CD14-positive monocyte (primary cell): ENCODE measurements around the gene SLC36A4. TPM values are rescaled to one million over a fixed set of nuclear protein-coding genes. Genes with fewer than 3 reads are reported as not detected.

ENCODE experiments used
- DNase-seq, 3 donors: peaks; one replicate each; pipeline ENCODE4 v3.0.0-alpha.2; 2011 to 2022
- H2AFZ ChIP-seq: 2 replicates; pipeline ENCODE4 v1.6.0; 2012; ENCODE audit warnings: mild to moderate bottlenecking, low read depth, low read length, inconsistent platforms; ENCODE audit not compliant: insufficient read depth, poor library complexity, severe bottlenecking
- H3K27ac ChIP-seq, 2 donors: 1 replicate in 1 of 2; 2 replicates in 1 of 2; pipeline ENCODE4 v1.5.1; 2012 to 2013; ENCODE audit warnings: low read length in 2 of 2, control low read depth in 1 of 2, inconsistent platforms in 1 of 2, low read depth in 1 of 2, mild to moderate bottlenecking in 1 of 2
- H3K27me3 ChIP-seq, 2 donors: one replicate each; pipeline versions ENCODE4 v1.6.0 to v1.6.1; 2011 to 2013; ENCODE audit warnings: low read length in 2 of 2; ENCODE audit not compliant: control insufficient read depth in 2 of 2, insufficient read depth in 2 of 2
- H3K36me3 ChIP-seq, 2 donors: replicated peaks in 1 of 2; 1 replicate in 1 of 2; 2 replicates in 1 of 2; pipeline versions ENCODE4 v1.5.1 to v1.6.1; 2012 to 2013; ENCODE audit warnings: low read length in 2 of 2, control low read depth in 1 of 2, inconsistent platforms in 1 of 2, mild to moderate bottlenecking in 1 of 2; ENCODE audit not compliant: insufficient read depth in 2 of 2, control insufficient read depth in 1 of 2
- H3K4me1 ChIP-seq, 2 donors: 1 replicate in 1 of 2; 2 replicates in 1 of 2; pipeline versions ENCODE4 v1.5.1 to v1.6.1; 2012 to 2013; ENCODE audit warnings: low read length in 2 of 2, control low read depth in 1 of 2, inconsistent platforms in 1 of 2, mild to moderate bottlenecking in 1 of 2, moderate library complexity in 1 of 2; ENCODE audit not compliant: insufficient read depth in 2 of 2, control insufficient read depth in 1 of 2
- H3K4me2 ChIP-seq: replicated peaks from 2 replicates; pipeline ENCODE3; 2012; ENCODE audit warnings: low read length, moderate library complexity, mild to moderate bottlenecking; ENCODE audit not compliant: poor library complexity, severe bottlenecking; ENCODE audit errors: extremely low read depth
- H3K4me3 ChIP-seq, 3 experiments: fragments of 200-600 bp in 1 of 3; sonication (generic) in 1 of 3; replicated peaks in 1 of 3; 1 replicate in 2 of 3; 2 replicates in 1 of 3; pipeline ENCODE4 v1.5.1; 2011 to 2013; ENCODE audit warnings: low read length in 3 of 3, mild to moderate bottlenecking in 3 of 3, control low read depth in 2 of 3, low read depth in 2 of 3, inconsistent platforms in 1 of 3, moderate library complexity in 1 of 3
- H3K79me2 ChIP-seq: 2 replicates; pipeline ENCODE4 v1.6.0; 2012; ENCODE audit warnings: mild to moderate bottlenecking, control low read depth, inconsistent platforms, low read length, moderate library complexity; ENCODE audit not compliant: insufficient read depth
- H3K9ac ChIP-seq: 2 replicates; pipeline ENCODE4 v1.6.0; 2017; ENCODE audit warnings: low read length, mild to moderate bottlenecking; ENCODE audit not compliant: insufficient read depth, poor library complexity, severe bottlenecking
- H3K9me3 ChIP-seq, 2 donors: replicated peaks in 1 of 2; 1 replicate in 1 of 2; 2 replicates in 1 of 2; pipeline versions ENCODE4 v1.5.1 to v1.6.1; 2012 to 2013; ENCODE audit warnings: low read length in 2 of 2, control low read depth in 1 of 2; ENCODE audit not compliant: control insufficient read depth in 1 of 2, insufficient read depth in 1 of 2
- H4K20me1 ChIP-seq: 2 replicates; pipeline ENCODE4 v1.6.0; 2012; ENCODE audit warnings: mild to moderate bottlenecking, low read length, control low read depth, moderate library complexity; ENCODE audit not compliant: insufficient read depth
- H3K27ac Mint-ChIP-seq, 7 donors: one replicate each; pipeline ENCODE4 v1.8.0; 2020; ENCODE audit warnings: mild to moderate bottlenecking in 7 of 7, mixed read lengths in 7 of 7, moderate library complexity in 6 of 7, inconsistent platforms in 2 of 7
- H3K27me3 Mint-ChIP-seq, 3 donors: one replicate each; pipeline ENCODE4 v1.8.0; 2021 to 2022; ENCODE audit warnings: low read depth in 3 of 3, mild to moderate bottlenecking in 3 of 3, mixed read lengths in 3 of 3, moderate library complexity in 3 of 3, inconsistent platforms in 1 of 3
- H3K36me3 Mint-ChIP-seq, 2 donors: one replicate each; pipeline ENCODE4 v1.8.0; 2020; ENCODE audit warnings: mixed read lengths in 2 of 2, inconsistent platforms in 1 of 2, mild to moderate bottlenecking in 1 of 2
- H3K4me1 Mint-ChIP-seq: one replicate; pipeline ENCODE4 v1.8.0; 2020; ENCODE audit warnings: mild to moderate bottlenecking, mixed read lengths
- H3K4me3 Mint-ChIP-seq, 2 donors: one replicate each; pipeline ENCODE4 v1.8.0; 2020; ENCODE audit warnings: mild to moderate bottlenecking in 2 of 2, mixed read lengths in 2 of 2, moderate library complexity in 1 of 2
- H3K9me3 Mint-ChIP-seq, 7 donors: one replicate each; pipeline ENCODE4 v1.8.0; 2020 to 2022; ENCODE audit warnings: mixed read lengths in 7 of 7, mild to moderate bottlenecking in 6 of 7, moderate library complexity in 6 of 7, inconsistent platforms in 2 of 7
- WGBS: methylation state at CpG from one replicate; pipeline ENCODE4 v1.1.5; 2013; ENCODE audit warnings: missing lambda C conversion rate; ENCODE audit not compliant: insufficient coverage; 5-methylcytosine and 5-hydroxymethylcytosine counted together
- intact Hi-C, 2 donors: fragments of 100-400 bp; cut with micrococcal nuclease; formaldehyde crosslinking; loops; one replicate each; pipeline versions ENCODE4 v1.15.0 to v1.15.1; 2023
- polyA plus RNA-seq, 3 donors: library from polyadenylated mRNA; depleted of rRNA in 1 of 3; unstranded in 2 of 3; stranded (reverse) in 1 of 3; fragments of 300-500 nt in 2 of 3; fragments of >200 nt in 1 of 3; fragmentation: Illumina TruSeq in 2 of 3; gene quantifications; 1 replicate in 2 of 3; 2 replicates in 1 of 3; pipeline ENCODE4 v1.2.3, GENCODE V29; 2012 to 2021
- TF ChIP-seq, protein P1 (sequence below): fragments of 200-600 bp; IDR thresholded peaks from one replicate; pipeline ENCODE4 v1.8.0; 2022; ENCODE audit warnings: antibody characterized with exemption, mild to moderate bottlenecking

SLC36A4 gene
- polyA plus RNA-seq, 3 donors, result 21.1 to 65.2 (median 62.0) TPM

GRCh38 chr11:93160808-93161207 lies 37.0 kb downstream of the SLC36A4 start:
- no CpG with 5 or more reads among the region's 1 CpG for WGBS
- no peak for DNase-seq
- no peak overlapping the region for H3K4me3 Mint-ChIP-seq

GRCh38 chr11:93160156-93160555 lies 37.6 kb downstream of the SLC36A4 start:
- no peak overlapping the region for H3K4me3 ChIP-seq
- Mint-ChIP-seq H3K36me3 (peaks cover 59 to 71% of the 10 kb centered on the region in 2 donors), H3K27me3 (no peaks in the 10 kb centered on the region), H3K4me3 (no peak overlapping the region), H3K4me1 (no peaks in the 10 kb centered on the region), H3K9me3 (peaks cover 0 to 5% (median 0%) of the 10 kb centered on the region in 7 donors), H3K27ac (no peak overlapping the region)
- H2AFZ ChIP-seq, result no peak overlapping the region
- no peak overlapping the region for H3K4me2 ChIP-seq
- TF ChIP-seq, protein P1, sequence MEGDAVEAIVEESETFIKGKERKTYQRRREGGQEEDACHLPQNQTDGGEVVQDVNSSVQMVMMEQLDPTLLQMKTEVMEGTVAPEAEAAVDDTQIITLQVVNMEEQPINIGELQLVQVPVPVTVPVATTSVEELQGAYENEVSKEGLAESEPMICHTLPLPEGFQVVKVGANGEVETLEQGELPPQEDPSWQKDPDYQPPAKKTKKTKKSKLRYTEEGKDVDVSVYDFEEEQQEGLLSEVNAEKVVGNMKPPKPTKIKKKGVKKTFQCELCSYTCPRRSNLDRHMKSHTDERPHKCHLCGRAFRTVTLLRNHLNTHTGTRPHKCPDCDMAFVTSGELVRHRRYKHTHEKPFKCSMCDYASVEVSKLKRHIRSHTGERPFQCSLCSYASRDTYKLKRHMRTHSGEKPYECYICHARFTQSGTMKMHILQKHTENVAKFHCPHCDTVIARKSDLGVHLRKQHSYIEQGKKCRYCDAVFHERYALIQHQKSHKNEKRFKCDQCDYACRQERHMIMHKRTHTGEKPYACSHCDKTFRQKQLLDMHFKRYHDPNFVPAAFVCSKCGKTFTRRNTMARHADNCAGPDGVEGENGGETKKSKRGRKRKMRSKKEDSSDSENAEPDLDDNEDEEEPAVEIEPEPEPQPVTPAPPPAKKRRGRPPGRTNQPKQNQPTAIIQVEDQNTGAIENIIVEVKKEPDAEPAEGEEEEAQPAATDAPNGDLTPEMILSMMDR, result no peak
- H3K79me2 ChIP-seq, result no peaks in the 10 kb centered on the region
- intact Hi-C loops, result loop anchor here in 1 of 2 donors (10.0 kb wide), 1 partner anchor 65 kb away; no protein-coding TSS in a partner anchor
- H4K20me1 ChIP-seq, result no peaks in the 10 kb centered on the region
- H3K4me1 ChIP-seq, result no peaks in the 10 kb centered on the region
- no peak for DNase-seq
- peak overlapping the region in 1 of 2 donors; percentile 32 for H3K27ac ChIP-seq
- H3K36me3 ChIP-seq, result peaks cover 58 to 92% of the 10 kb centered on the region in 2 donors
- no peaks in the 10 kb centered on the region for H3K9me3 ChIP-seq
- no peak overlapping the region for H3K9ac ChIP-seq
- H3K27me3 ChIP-seq, result no peaks in the 10 kb centered on the region

More at GRCh38 chr11:93160808-93161207, 37.0 kb downstream of the SLC36A4 start:
- H3K79me2 ChIP-seq, result no peaks in the 10 kb centered on the region
- peaks cover 55 to 67% of the 10 kb centered on the region in 2 donors for H3K36me3 Mint-ChIP-seq
- intact Hi-C loops, result loop anchor here in 1 of 2 donors (10.0 kb wide), 1 partner anchor 64 kb away; no protein-coding TSS in a partner anchor
- peaks cover 0 to 5% (median 0%) of the 10 kb centered on the region in 7 donors for H3K9me3 Mint-ChIP-seq
- no peaks in the 10 kb centered on the region for H3K4me1 ChIP-seq
- no peak overlapping the region for H3K9ac ChIP-seq
- no peaks in the 10 kb centered on the region for H3K27me3 ChIP-seq
- H3K4me1 Mint-ChIP-seq, result no peaks in the 10 kb centered on the region
- H3K27ac Mint-ChIP-seq, result peak overlapping the region in 1 of 7 donors; percentile 15
- H3K27ac ChIP-seq, result no peak overlapping the region
- H4K20me1 ChIP-seq, result no peaks in the 10 kb centered on the region
- no peak overlapping the region for H3K4me2 ChIP-seq
- no peaks in the 10 kb centered on the region for H3K9me3 ChIP-seq
- H3K4me3 ChIP-seq, result no peak overlapping the region
- peaks cover 64 to 96% of the 10 kb centered on the region in 2 donors for H3K36me3 ChIP-seq
- no peak overlapping the region for H2AFZ ChIP-seq
- no peaks in the 10 kb centered on the region for H3K27me3 Mint-ChIP-seq
- TF ChIP-seq, protein P1, result no peak
